Psoas muscle (tissue), 8 donors: Measurements from ENCODE around the gene CEP350. TPM values are rescaled to one million over a fixed set of nuclear protein-coding genes. Genes with fewer than 3 reads are reported as not detected.
"Not testable (repeated sequence)": the region's sequence is repeated elsewhere in the genome, so short reads cannot be mapped to it uniquely, and the experiment has no call there.

Source experiments
- ATAC-seq, 4 donors: fragments of 200-7000 bp; cut with Tn5 transposase; one replicate each; pipeline ENCODE4 v1.9.1; 2020; ENCODE audit warnings: moderate library complexity in 3 of 4, mild to moderate bottlenecking in 2 of 4
- DNase-seq, 2 donors: peaks; one replicate each; pipeline ENCODE4 v3.0.0-alpha.2; 2020
- H3K27ac ChIP-seq: fragments of 200-600 bp; one replicate; pipeline ENCODE4 v1.8.0; 2022
- H3K27me3 ChIP-seq, 3 donors: fragments of 200-600 bp in 1 of 3; one replicate each; pipeline versions ENCODE4 v1.6.1 to v1.8.0; 2013 to 2022; ENCODE audit warnings: low read length in 2 of 3, mild to moderate bottlenecking in 2 of 3, moderate library complexity in 1 of 3; ENCODE audit not compliant: insufficient read depth in 3 of 3
- H3K36me3 ChIP-seq, 2 donors: fragments of 200-600 bp in 1 of 2; one replicate each; pipeline versions ENCODE4 v1.6.1 to v1.8.0; 2013 to 2022; ENCODE audit warnings: low read depth in 1 of 2, mild to moderate bottlenecking in 1 of 2, moderate library complexity in 1 of 2; ENCODE audit not compliant: insufficient read depth in 1 of 2
- H3K4me1 ChIP-seq: fragments of 200-600 bp; one replicate; pipeline ENCODE4 v1.8.0; 2022
- H3K4me3 ChIP-seq: fragments of 200-600 bp; one replicate; pipeline ENCODE4 v1.8.0; 2022; ENCODE audit warnings: mild to moderate bottlenecking
- H3K9me3 ChIP-seq: fragments of 200-600 bp; one replicate; pipeline ENCODE4 v1.8.0; 2022
- WGBS, 3 donors: extraction: QIAGEN DNeasy Blood & Tissue Kit; methylation state at CpG; one replicate each; pipeline versions ENCODE4 v1.1.6 to v1.1.7; 2013; 5-methylcytosine and 5-hydroxymethylcytosine counted together
- intact Hi-C, 2 donors: fragments of 100-400 bp; cut with DNase I; formaldehyde crosslinking; loops; one replicate each; pipeline versions ENCODE4 v1.11.0 to v1.14.2; 2022
- polyA plus RNA-seq, 3 donors: library from polyadenylated mRNA; stranded (reverse); fragments of 200-250 nt; gene quantifications; one replicate each; pipeline ENCODE4 v1.2.3, GENCODE V29; 2013
- total RNA-seq, 4 donors: library from RNA; stranded (reverse); fragmentation: NEBNext Ultra II Directional in 2 of 4; extraction: Animal tissue kit (Norgen Biotek cat#: 25700) in 2 of 4; gene quantifications; one replicate each; pipeline versions ENCODE4 v1.2.1 to v1.2.4, GENCODE V29; 2021 to 2023
- TF ChIP-seq, protein P1 (sequence below): fragments of 200-600 bp; IDR thresholded peaks from one replicate; pipeline ENCODE4 v1.8.0; 2022; ENCODE audit warnings: antibody characterized with exemption
- donor health status: healthy with polysubstance abuse.
- donor health status: DM: no; HTN: no; CAD: no; lungs with moderate emphysema.
- donor health status: Bipolar disorder and iron deficiency.
- donor health status: healthy.
- donor health status: DM: yes; HTN: yes; CAD: no.
- donor health status: DM: no; HTN: no; CAD: no.
- donor health status: DM: no; HTN: no; CAD: no.
- donor health status: DM: yes; HTN: yes; CAD: no.

CEP350 gene
- total and polyA plus RNA-seq, 7 donors = 5.1 to 65.3 (median 52.8) TPM

DNA sequence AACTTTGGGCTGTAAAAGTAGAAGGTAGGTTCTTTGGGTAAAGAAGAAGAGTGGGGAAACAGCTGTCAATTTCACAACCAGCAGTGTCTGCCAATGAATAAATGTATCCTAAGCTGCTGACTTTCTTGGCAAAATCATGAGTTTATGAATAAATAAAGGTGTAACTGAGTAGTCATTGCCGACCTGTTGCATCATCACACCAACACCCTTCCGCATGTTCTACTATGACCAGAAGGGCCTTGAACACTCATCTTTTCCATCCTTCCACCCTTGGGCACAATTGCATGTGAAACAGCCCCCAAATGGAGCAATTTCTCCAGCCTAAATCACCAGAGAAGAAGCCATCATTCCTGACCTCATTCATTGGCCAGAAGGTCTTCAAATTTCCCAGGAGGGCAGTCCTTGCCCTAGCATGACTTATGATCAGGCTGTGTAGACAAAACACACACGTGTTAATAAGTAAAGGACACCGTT, 168.9 kb downstream of the CEP350 start:
- DNase-seq (no peak), ATAC-seq (no peak)
- no peaks in the 10 kb centered on the region for H3K36me3 ChIP-seq
- H3K9me3 ChIP-seq = no peaks in the 10 kb centered on the region
- H3K4me1 ChIP-seq = no peaks in the 10 kb centered on the region
- no peak overlapping the region for H3K27ac ChIP-seq
- no peaks in the 10 kb centered on the region for H3K27me3 ChIP-seq
- WGBS, 3 donors = 81 to 91% (median 87%) methylated on average over 4 of the region's 4 CpGs
- TF ChIP-seq, protein P1, sequence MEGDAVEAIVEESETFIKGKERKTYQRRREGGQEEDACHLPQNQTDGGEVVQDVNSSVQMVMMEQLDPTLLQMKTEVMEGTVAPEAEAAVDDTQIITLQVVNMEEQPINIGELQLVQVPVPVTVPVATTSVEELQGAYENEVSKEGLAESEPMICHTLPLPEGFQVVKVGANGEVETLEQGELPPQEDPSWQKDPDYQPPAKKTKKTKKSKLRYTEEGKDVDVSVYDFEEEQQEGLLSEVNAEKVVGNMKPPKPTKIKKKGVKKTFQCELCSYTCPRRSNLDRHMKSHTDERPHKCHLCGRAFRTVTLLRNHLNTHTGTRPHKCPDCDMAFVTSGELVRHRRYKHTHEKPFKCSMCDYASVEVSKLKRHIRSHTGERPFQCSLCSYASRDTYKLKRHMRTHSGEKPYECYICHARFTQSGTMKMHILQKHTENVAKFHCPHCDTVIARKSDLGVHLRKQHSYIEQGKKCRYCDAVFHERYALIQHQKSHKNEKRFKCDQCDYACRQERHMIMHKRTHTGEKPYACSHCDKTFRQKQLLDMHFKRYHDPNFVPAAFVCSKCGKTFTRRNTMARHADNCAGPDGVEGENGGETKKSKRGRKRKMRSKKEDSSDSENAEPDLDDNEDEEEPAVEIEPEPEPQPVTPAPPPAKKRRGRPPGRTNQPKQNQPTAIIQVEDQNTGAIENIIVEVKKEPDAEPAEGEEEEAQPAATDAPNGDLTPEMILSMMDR = no peak
- intact Hi-C loops = loop anchor here in 1 of 2 donors (5.0 kb wide), 1 partner anchor 54 kb away; no protein-coding TSS in a partner anchor
- H3K4me3 ChIP-seq = no peak overlapping the region

DNA sequence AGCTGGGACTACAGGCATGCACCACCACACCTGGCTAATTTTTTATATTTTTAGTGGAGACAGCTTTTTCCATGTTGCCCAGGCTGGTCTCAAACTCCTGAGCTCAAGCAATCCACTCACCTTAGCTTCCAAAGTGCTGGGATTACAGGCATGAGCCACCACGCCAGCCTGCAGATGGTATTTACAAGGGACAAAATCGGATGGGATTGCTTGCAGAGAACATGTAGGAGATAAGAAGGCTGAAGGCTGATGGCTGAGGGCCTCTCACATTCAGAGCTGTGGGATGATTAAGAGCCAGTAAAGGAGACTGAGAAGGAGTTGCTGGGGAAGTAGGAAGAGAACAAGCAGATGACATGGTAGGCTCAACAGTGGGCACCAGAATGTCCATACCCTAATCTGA, 176.0 kb downstream of the CEP350 start:
- no peaks in the 10 kb centered on the region for H3K9me3 ChIP-seq
- no peaks in the 10 kb centered on the region for H3K4me1 ChIP-seq
- H3K36me3 ChIP-seq = no peaks in the 10 kb centered on the region
- H3K4me3 ChIP-seq = no peak overlapping the region
- ATAC-seq (no peak), DNase-seq (no peak)
- TF ChIP-seq, protein P1 = no peak
- intact Hi-C loops = no loop called here
- H3K27ac ChIP-seq = no peak overlapping the region
- WGBS, 3 donors = 77 to 91% (median 87%) methylated on average over 2 of the region's 2 CpGs
- H3K27me3 ChIP-seq = no peaks in the 10 kb centered on the region

DNA sequence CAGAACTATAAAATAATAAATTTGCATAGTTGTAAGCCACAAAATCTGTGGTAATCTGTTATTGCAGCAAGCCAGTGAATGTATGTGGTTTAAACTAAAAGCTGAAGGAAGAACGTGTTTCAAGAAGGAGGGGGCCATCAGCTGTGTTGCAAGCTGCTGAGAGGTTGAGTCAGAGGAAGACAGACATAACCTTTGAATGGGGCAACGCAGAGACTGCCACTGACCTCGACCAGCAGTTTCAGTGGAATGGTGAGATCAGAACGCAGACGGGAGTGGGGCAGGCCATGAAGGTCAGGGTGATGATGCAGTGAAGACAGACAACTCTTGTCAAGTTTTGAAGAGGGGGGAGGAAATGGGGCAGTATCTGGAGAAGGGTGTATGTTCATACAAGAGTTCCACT, 176.9 kb downstream of the CEP350 start:
- intact Hi-C loops = no loop called here
- 73 to 76% (median 75%) methylated on average over 5 of the region's 5 CpGs for WGBS, 3 donors
- Histone ChIP-seq H3K4me1 (no peaks in the 10 kb centered on the region), H3K27me3 (no peaks in the 10 kb centered on the region), H3K9me3 (no peaks in the 10 kb centered on the region), H3K36me3 (no peaks in the 10 kb centered on the region), H3K27ac (no peak overlapping the region), H3K4me3 (no peak overlapping the region)
- TF ChIP-seq, protein P1 = no peak
- peak in 1 of 2 donors; percentile 18 for DNase-seq
- ATAC-seq = no peak

DNA sequence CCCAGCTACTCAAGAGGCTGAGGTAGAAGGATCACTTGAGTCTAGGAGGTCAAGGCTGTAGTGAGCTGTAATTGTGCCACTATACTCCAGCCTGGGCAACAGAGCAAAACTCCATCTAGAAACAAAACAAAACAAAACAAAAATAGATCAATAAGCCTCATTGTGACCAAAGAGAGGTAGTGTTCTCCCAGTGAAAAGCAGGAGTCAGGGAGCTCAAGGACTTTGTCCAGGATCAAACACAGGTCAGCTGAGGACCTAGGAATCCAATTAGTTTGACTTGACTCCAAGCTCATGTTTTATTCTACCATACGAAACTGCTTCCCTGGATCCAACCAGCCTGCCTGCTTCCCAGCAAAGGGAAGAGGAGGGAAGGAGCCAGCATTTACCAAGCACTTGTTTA, 178.6 kb downstream of the CEP350 start:
- intact Hi-C loops = no loop called here
- no peak for ATAC-seq

DNA sequence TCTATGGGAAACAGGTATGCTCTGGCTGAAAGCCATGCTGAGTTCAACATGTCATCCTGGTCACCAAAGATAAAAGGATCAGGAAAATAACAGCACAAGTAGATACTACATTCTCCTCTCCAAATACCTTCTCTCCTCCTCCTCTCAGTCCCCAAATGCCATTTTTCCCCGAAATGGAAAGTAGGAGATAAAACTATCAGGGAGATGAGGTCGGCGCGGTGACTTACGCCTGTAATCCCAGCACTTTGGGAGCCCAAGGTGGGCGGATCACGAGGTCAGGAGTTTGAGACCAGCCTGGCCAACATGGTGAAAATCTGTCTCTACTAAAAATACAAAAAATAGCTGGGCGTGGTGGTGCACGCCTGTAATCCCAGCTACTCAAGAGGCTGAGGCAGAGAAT, 179.1 kb downstream of the CEP350 start:
- 82 to 91% (median 88%) methylated on average over 9 of the region's 9 CpGs for WGBS, 3 donors
- H3K36me3 ChIP-seq, H3K4me3 ChIP-seq, H3K9me3 ChIP-seq, DNase-seq, ATAC-seq, intact Hi-C loops, H3K27ac ChIP-seq, H3K4me1 ChIP-seq, H3K27me3 ChIP-seq: not testable (repeated sequence)

More for the DNA sequence above, 178.6 kb downstream of the CEP350 start:
- H3K27ac ChIP-seq = no peak overlapping the region
- no peaks in the 10 kb centered on the region for H3K36me3 ChIP-seq
- 67 to 83% (median 83%) methylated on average over 1 of the region's 1 CpG for WGBS, 3 donors
- H3K27me3 ChIP-seq = no peaks in the 10 kb centered on the region
- H3K4me1 ChIP-seq = no peaks in the 10 kb centered on the region
- DNase-seq = no peak
- TF ChIP-seq, protein P1 = no peak
- H3K4me3 ChIP-seq = no peak overlapping the region
- H3K9me3 ChIP-seq = no peaks in the 10 kb centered on the region
